ENCODE measurements around the gene NHERF2.
"Not testable (repeated sequence)": the region's sequence is repeated elsewhere in the genome, so short reads cannot be mapped to it uniquely, and the experiment has no call there.

The NHERF2 gene

DNA sequence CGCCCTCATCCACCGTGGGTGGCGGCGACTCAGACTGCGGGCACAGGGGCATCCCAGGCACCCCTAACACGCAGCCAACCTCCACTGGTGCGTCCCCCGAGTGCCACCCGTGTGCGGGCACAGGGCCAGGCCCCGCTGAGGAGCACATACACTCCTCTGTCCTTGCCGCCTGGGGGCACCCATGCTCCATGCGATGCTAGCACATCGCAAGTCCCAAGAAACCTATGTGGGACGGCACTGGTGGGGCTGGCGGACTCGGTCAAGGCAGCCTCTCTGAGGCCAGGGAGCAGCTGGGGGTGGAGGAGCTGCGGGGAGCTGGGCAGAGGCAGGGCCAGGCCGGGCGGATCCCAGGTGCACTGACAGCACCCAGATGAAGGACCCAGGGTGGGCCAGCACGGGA is 21.1 kb upstream of the NHERF2 start:
- DNase-seq (ENCODE audit: low read depth in 2 of 2), result no peak

DNA sequence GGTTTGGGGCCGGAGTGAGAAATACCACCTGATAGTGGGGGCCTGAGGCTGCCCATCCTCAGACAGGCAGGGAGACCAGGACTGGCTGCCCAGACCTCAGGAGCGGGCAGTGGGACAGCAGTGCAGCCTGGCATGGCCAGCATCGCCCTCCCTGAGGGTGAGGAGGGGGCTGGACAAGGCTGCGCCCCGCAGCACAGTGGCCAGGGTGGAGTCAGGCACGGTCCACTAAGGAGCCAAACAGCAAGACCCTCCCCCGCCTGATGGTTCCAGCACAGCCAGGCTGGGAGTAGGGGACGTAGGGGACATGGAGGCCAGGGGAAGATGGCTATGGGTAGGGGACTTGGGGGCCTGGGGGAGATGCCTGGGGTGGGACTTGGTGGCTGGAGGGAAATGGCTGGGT is 20.4 kb upstream of the NHERF2 start:
- DNase-seq (ENCODE audit: low read depth in 2 of 2), result no peak

DNA sequence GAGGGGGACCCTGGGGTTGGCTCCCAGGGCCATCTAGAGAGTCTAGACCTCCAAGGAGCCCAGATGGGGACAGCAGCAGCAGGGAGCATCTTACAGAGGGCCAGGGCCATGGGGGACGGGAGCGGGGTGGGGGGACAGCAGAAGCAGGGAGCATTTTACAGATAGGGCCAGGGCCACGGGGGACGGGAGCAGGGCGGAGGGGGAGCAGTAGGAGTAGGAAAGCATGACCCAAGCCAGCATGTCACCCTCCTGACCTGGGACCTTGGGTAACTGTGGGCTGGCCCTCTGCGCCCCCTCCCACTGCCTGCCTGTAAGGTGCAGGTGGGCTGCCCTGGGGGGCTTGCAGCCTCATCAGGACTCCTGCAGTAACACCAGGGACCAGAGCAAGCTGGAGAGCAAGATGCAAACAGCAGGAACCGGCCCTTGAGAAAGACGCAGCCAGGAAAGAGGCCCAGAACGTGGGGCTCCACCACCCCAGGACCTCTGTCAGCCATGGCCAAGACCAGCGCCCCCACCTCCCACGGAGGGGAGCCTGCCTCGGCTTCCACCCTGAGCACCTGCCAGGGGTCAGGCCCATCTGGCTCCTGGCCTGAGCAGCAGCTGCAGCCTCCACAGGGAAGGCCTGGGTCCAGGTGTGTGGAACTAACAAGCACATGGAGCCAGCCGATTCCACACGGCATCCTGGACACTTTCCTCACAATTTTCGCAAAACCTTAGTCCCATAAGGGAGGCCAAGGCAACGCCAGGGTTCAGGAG is 19.4 kb upstream of the NHERF2 start:
- DNase-seq (ENCODE audit: low read depth in 2 of 2), result no peak

DNA sequence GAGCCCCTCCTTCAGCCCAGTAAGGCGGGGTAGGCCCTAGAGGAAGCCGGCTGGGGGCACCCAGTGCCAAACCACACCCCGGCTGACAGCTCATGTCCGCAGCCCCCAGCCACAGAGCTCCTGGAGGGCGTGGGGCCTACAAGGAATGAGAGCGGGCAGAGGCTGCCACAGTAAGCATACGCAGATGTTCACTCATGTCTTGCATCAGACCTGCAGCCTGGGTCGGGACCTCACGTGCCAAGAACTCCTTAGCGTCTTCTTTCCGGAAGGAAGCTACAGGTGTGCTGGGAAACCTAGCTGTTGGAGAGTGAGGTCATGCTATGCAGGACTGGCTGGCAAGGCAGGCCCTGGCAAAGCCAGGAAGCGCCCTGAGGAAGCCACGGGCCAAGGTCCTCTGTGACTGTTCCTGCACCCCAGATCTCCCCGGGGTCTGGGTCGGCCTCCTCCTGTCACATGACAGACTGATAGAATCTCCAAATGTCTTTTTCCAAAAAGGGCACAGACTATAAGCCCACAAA is 18.6 kb upstream of the NHERF2 start:
- no peak for DNase-seq (ENCODE audit: low read depth in 2 of 2)

DNA sequence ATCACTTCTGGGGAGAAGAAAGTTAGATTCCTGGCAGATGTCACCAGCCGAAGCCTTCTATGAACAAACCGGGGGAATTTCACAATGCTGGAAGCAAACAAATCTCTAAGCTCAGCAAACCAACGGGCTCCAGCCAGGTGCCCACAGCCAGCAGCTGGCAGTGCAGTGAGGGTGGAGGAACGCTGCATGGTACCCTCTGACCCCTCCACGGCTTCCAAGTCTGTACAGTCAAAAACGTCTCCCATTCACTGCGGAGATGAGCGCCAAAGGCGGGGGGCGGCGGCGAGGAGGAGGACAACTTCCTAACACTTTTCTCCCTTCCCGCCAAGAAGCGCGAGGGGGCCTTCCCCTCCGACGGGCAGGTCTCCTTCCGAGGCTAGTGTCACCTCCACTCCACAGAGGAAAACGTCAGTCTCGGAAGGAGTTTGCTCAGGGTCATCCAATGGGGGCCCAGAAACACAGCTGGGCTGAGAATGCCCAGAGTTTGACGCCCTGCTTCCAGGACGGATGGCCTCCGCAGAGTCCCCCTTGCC is 18.0 kb upstream of the NHERF2 start:
- no peak for DNase-seq (ENCODE audit: low read depth in 2 of 2)

DNA sequence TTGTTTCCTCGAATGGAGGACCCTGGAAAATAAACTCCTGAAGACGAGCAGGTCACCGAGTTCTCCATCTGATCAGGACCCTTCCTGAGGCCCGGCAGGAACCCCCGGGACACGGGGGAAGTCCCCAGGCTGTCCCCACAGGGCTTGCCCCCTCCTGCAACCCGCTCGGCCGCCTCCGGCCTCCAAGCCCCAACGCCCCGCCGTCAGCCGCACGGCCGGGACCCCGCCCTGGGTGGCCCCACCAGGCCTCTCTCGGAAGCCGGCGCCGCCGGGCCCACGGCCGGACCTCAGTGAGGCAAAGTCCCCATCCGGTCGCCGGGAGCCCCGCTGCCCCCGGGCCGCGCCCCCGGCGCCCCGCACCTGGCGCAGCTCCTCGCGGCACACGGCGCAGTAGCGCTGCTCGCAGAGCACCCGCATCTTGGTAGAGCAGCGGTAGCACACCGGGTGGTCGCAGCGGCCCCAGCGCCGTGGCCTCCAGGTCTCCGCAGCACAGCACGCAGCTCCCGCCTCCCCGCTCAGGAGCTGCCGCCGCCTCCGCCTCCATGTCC is 17.5 kb upstream of the NHERF2 start:
- no peak for DNase-seq (ENCODE audit: low read depth in 2 of 2)

DNA sequence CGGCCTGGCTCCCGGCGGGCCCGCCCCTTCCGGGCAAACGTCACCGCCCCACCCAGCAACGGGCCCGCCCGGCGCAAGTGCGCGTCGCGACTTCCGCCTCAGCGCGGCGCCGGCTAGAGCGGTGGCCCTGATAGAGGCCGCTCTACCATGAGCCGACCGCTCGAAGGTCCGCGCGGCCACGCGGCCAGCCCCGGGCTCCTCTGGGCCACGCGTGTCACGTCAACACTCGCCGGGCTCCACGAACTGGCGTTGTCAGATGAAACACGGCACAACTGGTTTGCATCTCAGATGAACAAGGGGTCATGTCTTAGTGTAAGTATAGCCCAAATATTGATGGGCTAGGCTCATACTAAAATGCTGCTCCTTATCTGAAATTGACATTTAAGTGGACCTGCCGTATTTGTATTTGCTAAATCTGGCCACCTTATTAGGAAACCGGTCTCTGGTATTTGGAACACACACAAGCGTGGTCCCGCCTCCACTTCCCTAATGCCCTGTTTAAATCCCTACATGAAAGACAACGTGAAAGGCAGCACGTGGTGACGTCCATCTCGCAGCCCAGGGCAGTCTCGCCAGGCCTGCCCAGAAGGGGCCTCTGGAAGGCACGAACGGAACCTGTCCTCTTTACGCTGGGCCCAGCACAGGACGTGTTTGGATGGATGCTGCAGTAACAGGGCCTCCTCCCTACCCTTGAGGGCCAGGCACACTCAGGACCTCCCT is 16.8 kb upstream of the NHERF2 start, which contains the start of gene ZNF598:
TSS of gene ZNF598 (minus strand) at position 31 of the 720 bp plus-strand sequence.
- DNase-seq (ENCODE audit: low read depth in 2 of 2), result peak; percentile 55 to 68

DNA sequence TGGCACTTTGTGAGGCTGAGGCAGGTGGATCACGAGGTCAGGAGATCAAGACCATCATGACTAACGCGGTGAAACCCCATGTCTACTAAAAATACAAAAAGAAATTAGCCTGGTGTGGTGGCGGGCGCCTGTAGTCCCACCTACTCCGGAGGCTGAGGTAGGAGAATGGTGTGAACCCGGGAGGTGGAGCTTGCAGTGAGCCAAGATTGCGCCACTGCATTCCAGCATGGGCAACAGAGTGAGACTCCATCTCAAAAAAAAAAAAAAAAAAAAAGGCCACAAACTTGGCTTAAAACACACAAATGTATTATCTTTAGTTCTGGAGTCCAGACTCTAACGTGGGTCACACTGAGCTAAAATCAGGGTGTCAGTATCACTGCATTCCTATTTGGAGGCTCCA is 15.0 kb upstream of the NHERF2 start:
- not testable (repeated sequence) for DNase-seq (ENCODE audit: low read depth in 2 of 2)

DNA sequence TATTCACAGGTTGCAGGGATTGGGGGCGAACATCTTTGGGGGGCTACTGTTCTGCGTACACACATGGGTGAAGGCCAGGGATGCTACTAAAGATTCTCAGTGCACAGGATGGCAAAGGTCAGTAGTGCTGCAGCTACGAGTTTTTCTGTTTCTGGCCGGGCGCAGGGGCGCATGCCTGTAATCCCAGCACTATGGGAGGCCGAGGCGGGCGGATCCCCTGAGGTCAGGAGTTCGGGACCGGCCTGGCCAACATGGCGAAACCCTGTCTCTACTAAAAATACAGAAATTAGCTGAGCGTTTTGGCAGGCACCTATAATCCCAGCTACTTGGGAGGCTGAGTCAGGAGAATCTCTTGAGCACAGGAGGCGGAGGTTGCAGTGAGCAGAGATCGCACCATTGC is 13.2 kb upstream of the NHERF2 start:
- DNase-seq (ENCODE audit: low read depth in 2 of 2), result no peak

DNA sequence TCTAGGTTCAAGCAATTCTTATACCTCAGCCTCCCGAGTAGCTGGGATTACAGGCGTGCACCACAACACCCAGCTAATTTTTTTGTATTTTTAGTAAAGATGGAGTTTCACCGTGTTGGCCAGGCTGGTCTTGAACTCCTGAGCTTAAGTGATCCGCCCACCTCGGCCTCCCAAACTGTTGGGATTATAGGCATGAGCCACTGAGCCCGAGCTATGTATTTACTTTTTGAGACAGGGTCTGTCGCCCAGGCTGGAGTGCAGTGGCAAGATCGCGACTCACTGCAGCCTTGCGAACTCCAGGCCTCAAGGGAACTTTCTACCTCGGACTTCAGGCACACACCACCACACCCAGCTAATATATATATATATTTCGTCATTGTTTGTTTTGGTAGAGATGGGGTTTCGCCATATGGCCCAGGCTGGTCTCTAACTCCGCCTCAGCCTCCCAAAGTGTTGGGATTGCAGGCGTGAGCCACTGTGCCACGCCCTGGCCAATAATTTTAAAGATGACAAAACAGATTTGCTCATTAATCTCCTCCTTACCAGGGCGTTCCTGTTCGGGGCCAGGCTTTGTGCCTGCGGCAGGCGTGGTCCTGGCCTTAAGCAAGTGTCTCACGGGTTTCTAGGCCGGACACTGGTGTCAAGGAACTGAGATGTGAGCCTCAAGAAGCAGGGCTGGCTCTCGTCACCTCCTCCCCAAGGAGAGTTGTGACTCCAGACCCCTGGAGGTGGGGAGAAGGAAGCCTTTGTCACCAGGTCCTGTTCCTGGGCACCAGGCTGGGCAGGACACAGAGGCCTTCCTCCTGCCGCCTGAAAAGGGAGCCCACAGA is 11.4 kb upstream of the NHERF2 start:
- DNase-seq (ENCODE audit: low read depth in 2 of 2), result no peak

DNA sequence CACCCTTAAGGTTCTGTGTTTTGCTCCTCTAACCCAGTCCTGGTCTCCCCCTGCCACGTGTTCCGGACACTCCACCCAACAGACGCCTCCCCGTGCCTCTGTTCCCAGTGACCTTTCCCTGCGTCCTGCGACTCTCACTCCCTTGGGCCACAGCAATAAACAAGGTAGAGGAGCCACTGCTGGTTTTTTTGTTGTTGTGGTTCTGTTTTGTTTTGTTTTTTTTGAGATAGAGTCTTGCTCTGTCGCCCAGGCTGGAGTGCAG is 10.8 kb upstream of the NHERF2 start:
- no peak for DNase-seq (ENCODE audit: low read depth in 2 of 2)

DNA sequence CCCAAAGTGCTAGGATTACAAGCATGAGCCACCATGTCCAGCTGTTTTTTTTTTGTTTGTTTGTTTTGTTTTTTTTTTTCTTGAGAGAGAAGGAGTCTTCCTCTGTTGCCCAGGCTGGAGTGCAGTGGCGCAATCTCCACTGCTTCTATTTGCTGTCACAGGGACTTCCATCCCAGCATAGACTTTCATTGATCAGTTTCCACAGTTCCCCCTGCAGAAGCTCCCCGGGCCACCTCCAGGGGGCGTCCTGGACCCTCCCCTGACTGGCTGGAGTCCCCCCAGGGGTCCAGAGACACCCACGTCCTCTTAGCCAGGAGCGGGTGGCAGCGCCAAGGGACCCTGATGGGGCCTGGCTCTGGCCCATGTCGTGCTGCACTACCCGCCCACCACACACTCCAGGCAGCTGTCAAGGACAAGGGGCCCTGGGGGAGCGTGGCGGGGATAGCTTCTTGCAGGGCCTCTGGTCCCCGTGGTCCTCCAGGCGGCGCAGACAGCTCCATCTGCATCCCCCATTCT is 10.2 kb upstream of the NHERF2 start:
- DNase-seq (ENCODE audit: low read depth in 2 of 2), result no peak

DNA sequence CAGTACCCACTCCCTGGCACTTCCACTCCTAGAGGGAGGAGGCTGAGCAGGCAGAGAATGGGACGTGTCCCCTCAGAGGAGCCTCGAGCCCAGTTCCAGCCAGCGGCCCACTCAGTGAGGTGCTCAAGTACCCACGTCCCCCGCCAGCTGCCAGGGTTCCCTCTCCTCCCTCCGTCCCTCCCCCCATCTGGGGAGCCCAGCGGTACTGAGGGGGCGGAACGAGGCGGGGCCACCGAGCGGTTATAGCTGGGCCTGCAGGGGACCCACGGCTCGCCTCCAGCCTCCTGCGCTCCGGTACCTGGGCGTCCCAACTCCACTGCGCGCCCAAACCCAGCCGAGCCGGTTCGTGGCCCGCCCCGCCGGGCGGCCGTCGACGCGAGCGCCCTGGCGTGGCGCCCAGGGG is 7.2 kb upstream of the NHERF2 start, which contains the start of gene NPW:
TSS of gene NPW (plus strand) at position 268 of the 403 bp plus-strand sequence.
- DNase-seq (ENCODE audit: low read depth in 2 of 2), result no peak

DNA sequence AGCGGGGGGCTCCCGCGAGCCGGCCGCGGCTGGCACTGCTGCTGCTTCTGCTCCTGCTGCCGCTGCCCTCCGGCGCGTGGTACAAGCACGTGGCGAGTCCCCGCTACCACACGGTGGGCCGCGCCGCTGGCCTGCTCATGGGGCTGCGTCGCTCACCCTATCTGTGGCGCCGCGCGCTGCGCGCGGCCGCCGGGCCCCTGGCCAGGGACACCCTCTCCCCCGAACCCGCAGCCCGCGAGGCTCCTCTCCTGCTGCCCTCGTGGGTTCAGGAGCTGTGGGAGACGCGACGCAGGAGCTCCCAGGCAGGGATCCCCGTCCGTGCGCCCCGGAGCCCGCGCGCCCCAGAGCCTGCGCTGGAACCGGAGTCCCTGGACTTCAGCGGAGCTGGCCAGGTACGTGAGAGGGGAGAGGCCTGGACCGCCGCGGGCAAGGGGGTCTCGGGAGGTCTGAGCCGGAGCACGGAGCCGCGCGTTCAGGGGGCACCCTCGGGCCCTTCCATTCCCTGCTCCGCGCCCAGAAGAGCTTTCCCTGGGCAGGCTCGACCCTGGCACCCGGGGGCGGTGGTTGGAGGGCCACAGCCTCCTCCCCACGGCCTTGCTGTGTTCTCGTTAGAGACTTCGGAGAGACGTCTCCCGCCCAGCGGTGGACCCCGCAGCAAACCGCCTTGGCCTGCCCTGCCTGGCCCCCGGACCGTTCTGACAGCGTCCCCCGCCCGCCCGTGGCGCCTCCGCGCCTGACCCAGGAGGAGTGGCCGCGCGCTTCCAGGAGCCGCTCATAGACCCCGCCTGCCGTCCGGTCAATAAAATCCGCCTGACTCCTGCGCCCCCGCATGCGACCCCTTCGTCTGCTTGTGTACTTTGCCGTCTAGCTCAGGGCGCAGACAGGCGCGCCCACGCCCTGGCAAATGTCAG is 6.5 kb upstream of the NHERF2 start:
- no peak for DNase-seq (ENCODE audit: low read depth in 2 of 2)

DNA sequence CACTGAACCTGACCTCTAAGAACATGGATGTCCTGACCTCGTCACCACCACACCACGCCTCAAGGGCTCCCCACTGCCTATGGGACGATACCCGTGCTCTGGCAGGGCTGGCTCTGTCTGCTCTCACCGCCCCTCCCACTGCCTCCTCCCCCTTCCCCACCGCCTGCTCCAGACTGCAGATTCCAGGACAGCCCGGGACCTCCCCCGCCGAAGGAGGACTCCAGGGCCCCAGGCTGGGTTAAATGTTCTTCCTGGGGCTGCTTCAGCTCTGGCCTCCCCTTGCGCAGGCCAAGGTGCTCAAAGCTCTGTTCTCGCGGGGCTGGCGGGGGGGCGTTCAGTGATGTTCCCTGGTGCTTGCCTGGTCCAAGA is 4.0 kb upstream of the NHERF2 start:
- no peak for DNase-seq (ENCODE audit: low read depth in 2 of 2)

DNA sequence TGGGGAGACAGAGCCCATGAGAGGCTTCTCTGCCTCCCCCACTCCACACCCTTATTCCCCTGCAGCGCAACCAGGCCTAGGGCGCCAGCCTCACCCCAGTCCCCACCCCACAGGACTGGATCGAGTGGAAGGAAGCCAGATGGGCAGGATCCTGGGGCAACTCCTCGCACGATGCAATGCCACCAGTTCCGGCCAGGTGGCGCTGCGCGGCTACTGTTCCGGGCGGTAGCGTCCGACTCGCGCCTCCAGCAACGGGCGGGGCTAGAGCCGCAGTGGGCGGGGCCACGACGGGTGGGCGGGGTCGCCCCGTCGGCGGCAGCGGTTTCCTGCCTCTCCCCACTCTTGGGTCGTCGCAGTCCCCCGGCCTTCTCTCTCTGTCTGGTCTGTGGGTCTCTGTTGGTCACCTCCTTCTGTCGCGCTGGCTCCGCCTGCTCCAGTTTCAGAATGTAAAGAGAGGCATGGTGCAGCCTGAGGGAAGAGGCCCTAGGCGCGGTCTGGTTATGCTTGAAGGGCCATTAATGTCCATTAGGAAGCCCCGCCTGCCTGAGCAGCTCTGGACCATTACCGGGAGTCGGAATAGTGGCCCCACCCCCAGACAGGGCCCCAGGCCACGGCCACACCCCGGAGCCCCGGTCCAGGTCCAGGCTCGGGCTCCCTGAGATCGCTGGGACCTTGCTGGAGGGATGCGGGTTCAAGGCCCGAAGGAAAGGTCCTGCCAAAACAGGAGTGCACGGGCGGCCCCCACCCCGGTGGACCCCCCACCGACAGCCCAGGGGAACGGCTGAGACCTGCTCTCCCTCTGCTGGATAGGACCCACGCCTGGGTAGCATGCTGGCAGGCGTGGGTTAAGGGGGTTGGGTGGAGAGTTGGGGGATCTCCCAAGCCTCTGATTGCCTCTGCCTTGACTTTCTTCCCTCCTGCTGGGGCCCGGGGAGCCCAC is 3.3 kb upstream of the NHERF2 start:
- peak; percentile 92 to 96 for DNase-seq (ENCODE audit: low read depth in 2 of 2)

DNA sequence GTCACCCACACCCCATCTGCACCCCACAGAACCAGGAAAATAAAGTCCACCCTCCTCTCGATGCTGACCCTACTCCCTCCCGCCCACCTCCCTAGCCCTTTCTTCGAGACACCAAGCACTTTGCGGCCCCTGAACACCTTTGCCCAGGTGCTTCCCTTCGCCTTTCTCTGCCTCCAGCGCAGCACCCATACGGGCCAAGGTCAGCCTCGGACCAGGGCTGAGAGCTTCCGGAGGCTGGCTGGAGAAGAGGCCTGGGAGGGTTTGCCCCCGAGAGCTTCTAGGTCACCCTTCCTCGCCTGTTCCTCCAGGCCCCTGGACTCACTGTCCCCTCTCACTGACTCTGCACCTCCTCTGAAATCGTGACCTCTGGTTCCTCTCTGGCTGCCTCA is 2.7 kb upstream of the NHERF2 start:
- DNase-seq (ENCODE audit: low read depth in 2 of 2), result no peak

DNA sequence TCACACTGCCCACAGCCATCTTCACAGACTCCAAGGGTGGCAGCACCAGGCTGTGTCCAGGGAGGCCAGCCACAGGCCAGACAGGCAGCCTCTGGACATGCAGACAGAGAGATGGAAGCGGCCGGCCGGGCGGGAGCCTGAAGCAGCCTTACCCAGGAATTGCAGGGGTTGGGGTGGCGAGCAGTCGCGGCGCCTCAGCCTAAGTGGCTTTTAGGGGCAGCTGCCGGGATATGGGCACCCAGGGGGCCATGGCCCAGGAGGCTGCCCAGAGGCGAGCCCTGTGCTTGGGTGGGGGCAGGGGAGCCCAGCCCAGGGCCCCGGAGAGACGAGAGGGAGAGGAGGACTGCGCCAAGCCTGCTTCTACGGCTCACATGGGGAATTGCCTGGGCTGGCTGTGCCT is 1.5 kb upstream of the NHERF2 start:
- no peak for DNase-seq (ENCODE audit: low read depth in 2 of 2)

DNA sequence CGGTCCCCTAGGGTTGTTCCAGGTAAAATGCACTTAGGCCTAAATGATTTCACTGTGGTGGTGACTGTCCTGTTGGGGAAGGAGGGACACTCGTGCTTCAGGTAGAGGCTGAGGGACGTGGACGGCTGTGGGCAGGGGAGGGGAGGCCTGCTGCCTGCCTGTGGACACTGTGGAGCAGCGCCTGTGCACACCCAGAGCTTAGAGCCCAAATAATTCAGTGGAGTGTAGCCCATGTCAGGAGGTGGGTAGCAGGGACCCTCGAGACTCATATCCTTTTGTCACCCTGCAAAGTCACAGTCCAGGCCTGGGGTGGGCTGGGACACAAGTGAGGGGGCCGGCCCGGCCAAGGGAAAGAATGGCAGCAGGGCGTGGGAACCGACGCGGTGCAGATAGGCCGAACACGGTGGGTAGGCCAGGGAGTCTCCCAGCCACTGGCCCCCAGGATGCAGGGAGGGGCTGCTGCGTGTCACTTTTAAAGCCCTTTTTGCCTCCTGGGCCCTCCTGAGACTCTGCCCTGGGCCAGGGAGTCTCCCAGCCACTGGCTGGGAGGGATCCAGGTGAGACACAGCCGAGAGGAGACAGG is 733 bp upstream of the NHERF2 start:
- no peak for DNase-seq (ENCODE audit: low read depth in 2 of 2)

Data from stimulated activated CD8-positive, alpha-beta memory T cell treated with anti-CD3 and anti-CD28 coated beads, Interleukin-2, amount 100 ng/mL, for 1 hour (primary cell).